GM12872 (cell line): ENCODE results near the gene MAEA.

ENCODE experiments used
- TF ChIP-seq, protein P1 (sequence below): IDR thresholded peaks from 3 replicates; pipeline ENCODE4 v1.5.1; 2011; ENCODE audit warnings: low read depth, mild to moderate bottlenecking, low read length, moderate library complexity; ENCODE audit not compliant: insufficient read depth

The MAEA gene

GRCh38 chr4:1329408-1330371 lies 40.0 kb downstream of the MAEA start:
- TF ChIP-seq, protein P1, sequence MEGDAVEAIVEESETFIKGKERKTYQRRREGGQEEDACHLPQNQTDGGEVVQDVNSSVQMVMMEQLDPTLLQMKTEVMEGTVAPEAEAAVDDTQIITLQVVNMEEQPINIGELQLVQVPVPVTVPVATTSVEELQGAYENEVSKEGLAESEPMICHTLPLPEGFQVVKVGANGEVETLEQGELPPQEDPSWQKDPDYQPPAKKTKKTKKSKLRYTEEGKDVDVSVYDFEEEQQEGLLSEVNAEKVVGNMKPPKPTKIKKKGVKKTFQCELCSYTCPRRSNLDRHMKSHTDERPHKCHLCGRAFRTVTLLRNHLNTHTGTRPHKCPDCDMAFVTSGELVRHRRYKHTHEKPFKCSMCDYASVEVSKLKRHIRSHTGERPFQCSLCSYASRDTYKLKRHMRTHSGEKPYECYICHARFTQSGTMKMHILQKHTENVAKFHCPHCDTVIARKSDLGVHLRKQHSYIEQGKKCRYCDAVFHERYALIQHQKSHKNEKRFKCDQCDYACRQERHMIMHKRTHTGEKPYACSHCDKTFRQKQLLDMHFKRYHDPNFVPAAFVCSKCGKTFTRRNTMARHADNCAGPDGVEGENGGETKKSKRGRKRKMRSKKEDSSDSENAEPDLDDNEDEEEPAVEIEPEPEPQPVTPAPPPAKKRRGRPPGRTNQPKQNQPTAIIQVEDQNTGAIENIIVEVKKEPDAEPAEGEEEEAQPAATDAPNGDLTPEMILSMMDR: no peak

DNA sequence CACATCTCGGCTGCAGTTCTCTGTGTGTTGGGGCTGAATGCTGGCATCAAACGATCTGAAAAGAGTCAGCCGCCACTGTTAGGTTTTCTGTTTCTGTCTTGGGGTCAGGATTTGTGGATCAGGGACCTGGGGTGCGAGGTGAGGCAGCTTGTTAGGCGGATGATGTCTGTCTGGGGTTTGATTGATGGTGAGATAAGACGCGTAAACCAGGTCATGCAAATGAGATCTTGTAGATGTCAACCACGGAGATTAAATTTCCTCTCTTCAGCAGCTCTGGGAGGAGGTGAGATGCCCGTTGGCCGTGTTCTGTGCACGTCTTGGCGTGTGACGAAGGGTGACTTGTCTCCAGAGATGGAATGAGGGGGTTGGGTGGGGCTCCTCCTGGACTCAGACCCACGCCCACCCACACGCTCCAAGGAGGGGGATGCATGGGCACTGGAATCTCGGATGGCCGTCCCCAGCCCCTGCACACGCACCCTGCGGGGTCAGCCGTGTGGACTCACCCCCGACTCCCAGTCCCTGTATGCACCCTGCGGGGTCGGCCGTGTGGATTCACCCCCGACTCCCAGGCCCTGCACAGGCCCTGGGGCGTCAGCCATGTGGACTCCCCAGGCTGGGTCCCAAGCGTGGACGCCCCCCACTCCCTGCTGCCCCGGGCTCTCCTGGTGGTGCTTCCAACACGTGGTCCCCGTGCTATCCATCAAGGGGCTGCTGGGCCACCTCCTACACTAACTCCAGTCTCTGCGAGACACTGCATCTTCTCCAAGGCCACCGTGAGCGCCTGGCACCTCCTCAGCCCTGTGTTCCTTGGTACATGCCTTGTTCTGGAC lies 41.3 kb downstream of the MAEA start:
- TF ChIP-seq, protein P1: no peak

GRCh38 chr4:1331591-1332353 lies 42.1 kb downstream of the MAEA start:
- TF ChIP-seq, protein P1: no peak

DNA sequence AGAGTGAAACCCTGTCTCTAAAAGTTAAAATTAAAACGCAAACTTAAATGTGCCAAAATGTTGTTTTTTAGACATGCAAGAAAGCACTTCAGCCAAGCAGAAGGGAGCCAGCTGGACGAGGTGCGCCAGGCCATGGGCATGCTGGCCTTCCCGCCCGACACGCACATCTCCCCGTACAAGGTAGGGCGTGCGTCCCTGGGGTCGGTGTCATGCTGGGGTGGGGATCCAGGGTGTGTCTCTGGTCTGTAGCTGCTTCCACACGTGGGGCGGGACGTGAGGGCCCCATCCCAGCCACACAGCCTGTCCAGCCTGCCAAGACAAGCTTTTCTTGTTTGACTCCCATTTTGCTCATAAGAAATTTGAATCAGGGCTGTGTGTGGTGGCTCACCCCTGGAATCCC lies 43.0 kb downstream of the MAEA start:
- TF ChIP-seq, protein P1: no peak

- TF ChIP-seq, protein P1: no peak
Measured at GRCh38 chr4:1333256-1333655, 43.6 kb downstream of the MAEA start.

- TF ChIP-seq, protein P1: no peak
Measured at GRCh38 chr4:1334579-1334895, 44.8 kb downstream of the MAEA start.

DNA sequence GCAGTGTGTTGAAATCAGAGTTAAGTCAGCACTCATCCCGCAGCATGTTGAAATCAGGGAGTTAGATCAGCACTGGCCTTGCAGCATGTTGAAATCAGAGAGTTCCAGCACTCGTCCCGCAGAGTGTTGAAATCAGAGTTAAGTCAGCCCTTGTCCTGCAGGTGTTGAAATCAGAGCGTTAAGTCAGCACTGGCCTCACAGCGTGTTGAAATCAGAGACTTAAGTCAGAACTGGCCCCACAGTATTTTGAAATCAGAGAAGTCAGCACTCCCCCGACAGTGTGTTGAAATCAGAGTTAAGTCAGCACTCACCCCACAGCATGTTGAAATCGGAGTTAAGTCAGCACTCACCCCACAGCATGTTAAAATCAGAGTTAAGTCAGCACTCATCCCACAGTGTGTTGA lies 46.4 kb downstream of the MAEA start:
- TF ChIP-seq, protein P1: no peak
